HG02938 (cell line): ENCODE results near the gene CAMK1.

Experiments used
- ATAC-seq: cut with Tn5 transposase; IDR thresholded peaks from one replicate; pipeline ENCODE4 v1.9.1; 2021; ENCODE audit warnings: mild to moderate bottlenecking, moderate library complexity; ENCODE audit not compliant: unreplicated experiment

CAMK1 gene

DNA sequence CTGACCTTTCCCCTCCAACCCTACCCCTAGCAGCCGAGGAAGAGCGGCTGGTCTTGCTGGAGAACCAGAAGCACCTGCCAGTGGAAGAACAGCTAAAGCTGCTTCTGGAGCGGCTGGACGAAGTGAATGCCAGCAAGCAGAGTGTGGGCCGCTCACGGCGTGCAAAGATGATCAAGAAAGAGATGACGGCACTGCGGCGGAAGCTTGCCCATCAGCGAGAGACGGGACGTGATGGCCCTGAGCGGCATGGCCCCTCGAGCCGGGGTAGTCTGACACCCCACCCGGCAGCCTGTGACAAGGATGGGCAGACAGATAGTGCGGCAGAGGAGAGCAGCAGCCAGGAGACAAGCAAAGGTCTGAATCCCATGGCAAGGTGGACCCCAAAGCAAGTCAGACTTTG is 26.2 kb downstream of the CAMK1 start:
- ATAC-seq = no peak

DNA sequence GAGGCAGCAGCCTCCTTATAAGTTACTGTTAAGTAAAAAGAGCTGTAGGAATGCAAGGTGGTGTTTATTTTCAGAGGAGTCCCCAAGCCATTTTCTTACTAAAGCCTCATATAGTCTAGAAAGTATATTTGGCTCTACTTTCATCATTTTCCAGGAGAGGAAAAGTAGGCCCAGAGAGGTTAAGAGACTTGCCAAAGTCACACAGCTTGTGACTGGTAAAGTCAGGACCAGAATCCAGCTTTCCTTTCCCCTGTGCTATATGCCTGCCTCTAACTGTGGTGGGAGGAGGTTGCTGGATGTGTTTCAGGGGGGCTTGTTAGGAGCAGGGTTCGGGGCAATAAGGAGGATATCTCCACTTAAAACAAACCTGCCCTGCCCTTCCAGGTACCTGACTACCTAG is 27.2 kb downstream of the CAMK1 start:
- ATAC-seq = no peak

DNA sequence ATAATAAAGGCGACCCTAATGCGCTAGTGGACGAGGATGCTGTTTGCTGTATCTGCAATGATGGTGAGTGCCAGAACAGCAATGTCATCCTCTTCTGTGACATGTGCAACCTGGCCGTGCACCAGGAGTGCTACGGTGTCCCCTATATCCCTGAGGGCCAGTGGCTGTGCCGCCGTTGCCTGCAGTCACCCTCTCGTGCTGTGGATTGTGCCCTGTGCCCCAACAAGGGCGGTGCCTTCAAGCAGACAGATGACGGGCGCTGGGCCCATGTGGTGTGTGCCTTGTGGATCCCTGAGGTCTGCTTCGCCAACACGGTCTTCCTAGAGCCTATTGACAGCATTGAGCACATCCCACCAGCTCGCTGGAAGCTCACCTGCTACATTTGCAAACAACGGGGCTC is 30.6 kb downstream of the CAMK1 start:
- no peak for ATAC-seq

DNA sequence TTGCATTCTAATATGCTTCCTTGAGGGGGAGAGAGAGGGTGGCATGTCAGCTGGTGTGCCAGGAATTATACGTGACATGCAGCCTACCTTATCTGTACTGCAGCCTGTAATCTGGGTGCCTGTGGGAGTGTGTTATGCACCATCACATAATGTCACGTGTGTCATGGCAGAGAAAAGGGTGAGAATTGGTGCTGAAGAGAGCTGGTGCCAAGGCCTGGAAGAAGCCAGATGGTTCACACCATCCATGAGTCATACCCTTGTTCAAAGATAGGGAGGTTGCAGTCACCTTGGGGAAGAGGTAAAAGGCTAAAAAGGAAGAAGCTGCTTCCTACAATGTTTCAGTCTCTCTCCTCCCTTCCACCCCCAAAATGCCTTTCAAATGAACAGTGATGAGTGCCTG is 32.9 kb downstream of the CAMK1 start:
- ATAC-seq = no peak

DNA sequence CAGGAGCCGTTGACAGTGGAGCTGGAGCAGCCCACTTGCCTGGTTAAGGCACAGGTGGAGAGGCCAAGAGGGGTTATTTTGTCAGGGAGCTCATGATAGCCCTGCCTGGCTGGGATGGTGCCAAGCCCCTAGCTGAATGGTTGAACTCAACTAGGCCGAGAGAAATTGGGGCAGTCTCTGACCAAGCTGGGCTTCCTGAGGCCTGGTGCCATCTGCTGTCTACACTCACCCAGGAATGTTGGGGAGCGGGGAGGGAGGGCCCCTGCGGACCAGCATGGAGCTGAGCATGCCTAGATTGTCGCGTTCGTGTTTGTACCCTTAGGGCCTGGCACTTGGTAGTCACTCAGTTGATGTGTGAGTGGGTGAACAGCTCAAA is 37.0 kb downstream of the CAMK1 start:
- no peak for ATAC-seq

DNA sequence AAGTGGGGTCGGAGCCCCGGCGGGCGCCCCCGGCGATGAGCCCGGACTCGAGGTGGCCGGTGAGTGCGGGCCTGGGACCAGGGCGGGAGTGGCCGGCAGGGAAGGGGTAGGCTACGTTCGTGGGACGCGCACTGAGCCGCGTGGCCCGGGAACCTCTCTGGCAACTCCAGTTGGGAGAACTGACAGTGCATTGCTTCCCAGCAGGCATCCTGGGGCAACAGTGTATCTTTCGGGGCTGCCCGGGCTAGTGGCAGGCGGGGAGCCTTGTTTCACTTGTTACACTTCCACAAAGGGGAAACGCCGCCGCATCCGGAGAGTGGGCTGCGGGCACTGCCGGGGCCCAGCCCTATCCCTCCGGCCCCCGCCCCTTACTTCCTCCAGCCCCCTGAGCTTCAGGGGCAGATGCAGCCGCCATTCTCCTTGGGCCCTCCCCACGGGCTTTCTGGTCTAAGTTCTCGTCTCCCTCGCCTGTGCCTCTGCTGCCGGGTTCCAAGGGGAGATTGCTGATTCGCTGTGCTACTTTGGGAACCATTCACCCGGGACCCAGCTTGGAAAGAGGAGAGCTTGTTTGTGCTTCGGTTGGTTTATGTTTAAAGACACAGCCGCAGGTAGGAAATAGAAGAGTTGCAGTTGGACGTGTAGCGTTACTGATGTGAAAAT is 37.5 kb downstream of the CAMK1 start:
- ATAC-seq = peak; percentile 7

GRCh38 chr3:9731206-9732079 is 38.3 kb downstream of the CAMK1 start, which contains the start of gene BRPF1:
Gene BRPF1, plus strand, starts transcription at chr3:9731735. Its CDS starts 2,406 bp downstream, at chr3:9734141.
- peak; percentile 83 for ATAC-seq

- ATAC-seq = peak; percentile 42
Observed at GRCh38 chr3:9730657-9731205, 39.0 kb downstream of the CAMK1 start.

DNA sequence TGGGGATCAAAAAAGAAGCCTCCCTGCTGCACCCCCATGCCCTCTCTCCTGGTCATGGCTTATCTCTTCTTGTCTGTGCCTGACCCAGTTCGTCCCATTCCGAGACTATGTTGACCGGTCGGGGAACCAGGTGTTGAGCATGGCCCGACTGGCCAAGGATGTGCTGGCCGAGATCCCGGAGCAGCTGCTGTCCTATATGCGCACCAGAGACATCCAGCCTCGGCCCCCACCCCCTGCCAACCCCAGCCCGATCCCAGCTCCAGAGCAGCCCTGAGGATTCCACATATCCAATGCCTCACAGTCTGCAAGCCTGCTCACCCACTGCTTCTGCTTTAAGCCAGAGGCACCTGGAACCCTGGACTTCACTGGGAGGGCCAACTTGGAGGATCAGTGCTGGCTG is 40.3 kb downstream of the CAMK1 start:
- no peak for ATAC-seq

DNA sequence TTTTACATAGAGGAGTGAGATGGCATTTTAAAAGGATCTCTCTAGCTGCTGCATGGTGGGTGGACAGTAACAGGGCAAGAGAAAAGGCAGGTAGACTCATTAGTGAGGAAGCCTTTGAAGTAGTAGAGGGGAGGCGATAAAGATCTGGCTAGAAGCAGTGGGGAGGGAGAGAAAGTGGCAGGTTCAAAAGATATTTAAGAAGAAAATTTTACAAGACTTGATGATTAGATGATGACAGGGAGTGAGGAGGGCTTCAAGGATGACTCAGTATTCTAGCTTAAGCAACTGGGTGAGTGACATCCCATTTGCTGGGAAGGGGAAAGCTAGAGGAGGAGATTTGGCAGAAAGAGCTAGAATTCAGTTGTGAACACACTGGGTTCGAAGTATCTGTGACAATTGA is 42.0 kb downstream of the CAMK1 start:
- no peak for ATAC-seq

DNA sequence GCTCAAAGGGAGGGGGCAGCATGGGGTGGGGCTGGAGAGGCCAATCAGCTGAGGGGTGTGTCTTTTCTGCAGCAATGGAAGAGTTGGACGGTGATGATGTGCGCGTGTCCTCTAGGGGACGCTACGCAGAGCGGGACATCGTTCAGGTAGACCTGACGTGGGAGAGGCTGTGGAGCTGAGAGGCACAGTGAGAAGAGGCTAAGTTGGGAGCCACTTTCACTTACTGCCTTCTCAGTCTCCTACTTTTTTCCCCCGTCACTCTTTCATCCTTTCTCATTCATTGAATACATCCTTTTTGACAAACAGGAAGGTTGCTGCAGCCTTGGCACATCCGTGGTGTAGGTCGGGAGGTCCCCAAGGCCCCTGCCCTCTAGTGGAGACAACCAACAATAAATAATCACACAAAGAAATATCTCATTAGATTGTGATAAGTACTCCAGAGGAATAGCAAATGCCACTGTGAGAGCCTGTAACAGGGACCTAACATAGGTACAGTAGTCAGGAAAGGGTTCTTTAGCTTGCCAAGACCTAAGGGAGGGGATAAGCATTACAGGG is 42.6 kb downstream of the CAMK1 start:
- peak; percentile 31 for ATAC-seq

GRCh38 chr3:9725775-9726515 is 43.8 kb downstream of the CAMK1 start:
- no peak for ATAC-seq

DNA sequence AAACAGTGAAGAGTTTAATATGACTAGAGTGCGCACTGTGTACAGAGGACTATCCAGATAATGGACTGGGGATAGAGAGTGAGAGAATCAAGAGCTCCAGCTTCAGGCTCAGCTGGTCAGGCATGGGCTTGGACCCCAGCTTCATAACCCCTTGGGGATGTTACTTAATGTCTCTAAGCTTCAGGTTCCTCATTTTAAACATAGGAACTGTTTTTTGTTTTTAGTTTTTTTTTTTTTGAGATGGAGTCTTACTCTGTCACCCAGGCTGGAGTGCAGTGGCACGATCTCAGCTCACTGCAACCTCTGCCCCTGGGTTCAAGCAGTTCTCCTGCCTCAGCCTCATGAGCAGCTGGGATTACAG is 48.1 kb downstream of the CAMK1 start:
- no peak for ATAC-seq

DNA sequence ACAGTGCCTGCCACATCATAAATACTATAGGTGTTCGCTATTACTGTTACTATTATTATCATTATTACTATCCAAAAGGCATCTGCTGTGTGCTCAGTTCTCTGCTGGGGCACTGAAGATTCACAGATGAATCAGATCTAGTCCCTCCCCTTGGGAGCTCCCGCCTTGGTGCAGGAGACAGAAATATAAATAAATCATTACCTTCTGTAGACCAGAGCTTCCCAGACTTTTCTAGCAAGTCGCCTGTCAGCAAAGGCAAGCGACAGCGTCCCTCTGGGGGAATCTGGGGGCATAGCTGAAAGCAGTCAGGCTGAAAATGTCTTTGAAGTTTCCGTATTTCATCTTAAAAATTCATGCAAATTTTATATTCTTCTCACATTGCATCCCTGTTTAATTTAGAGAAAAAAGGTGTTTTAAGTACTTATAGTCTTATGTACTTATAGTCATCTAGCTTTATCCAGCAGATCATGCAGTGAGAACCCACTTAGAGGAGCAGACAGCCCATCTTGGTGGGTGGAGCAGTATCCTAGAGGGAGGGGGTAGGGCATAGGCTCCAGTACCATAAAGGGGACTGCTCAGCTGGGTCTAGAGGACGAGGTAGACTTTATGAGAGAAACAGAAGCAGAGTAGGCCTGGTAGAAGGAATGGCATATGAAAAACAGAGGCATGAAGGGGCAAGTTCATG is 48.6 kb downstream of the CAMK1 start:
- no peak for ATAC-seq

- no peak for ATAC-seq
Observed at GRCh38 chr3:9718118-9718517, 51.6 kb downstream of the CAMK1 start.

- no peak for ATAC-seq
Observed at GRCh38 chr3:9717563-9717962, 52.2 kb downstream of the CAMK1 start.

GRCh38 chr3:9716801-9717555 is 52.8 kb downstream of the CAMK1 start:
- ATAC-seq = no peak

DNA sequence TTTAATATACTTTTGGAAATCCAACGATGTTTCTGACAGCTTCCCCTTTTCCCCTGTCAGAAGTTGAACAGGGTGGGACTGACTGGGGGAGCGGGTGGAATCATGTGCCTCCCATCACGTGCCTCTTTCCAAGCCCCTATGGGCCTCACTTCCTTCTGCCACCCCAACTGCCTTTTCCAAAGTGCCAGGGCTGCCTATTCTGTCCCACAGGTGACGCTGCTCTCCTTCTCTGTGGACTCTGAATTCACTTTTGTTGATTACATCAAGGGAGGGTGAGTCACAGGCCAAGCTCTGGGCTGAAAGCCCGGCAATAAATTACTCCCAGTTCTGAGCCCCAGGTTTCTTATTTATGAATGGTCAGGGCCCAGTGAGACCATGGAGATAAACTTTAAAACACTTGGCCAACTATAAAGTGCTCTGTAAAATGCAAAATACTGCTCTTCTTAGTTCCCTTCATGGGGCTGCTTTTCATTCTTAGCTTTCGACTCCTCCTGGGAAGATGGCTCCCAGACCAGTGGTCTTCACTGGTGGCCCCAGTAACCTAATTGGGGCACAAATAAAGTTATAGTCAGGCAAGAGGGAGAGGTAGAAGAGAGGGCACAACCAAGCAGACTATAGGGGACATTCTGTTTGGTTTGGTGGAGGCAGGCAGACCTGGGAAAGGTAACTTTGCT is 53.8 kb downstream of the CAMK1 start:
- no peak for ATAC-seq

DNA sequence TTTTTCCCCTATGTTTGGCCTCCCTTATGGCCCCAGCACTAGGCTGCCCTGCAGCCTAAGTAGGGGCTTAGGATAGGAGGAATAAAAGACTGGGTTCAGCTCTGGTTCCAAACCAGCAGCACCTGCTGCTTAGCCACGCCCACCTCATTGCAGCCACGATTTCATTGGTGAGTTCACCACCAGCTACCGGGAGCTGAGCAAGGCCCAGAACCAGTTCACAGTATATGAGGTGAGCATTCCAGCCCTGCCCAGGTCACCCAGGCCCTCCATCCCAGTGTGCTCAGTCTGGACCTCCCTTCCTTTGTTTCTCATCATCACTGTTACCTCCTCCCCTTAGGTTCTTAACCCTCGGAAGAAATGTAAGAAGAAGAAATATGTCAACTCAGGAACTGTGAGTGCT is 54.6 kb downstream of the CAMK1 start:
- ATAC-seq = no peak
